Trophoblast cell (in vitro differentiated cells and primary cell): ENCODE results near the gene SCN2A. TPM values are rescaled to one million over a fixed set of nuclear protein-coding genes. Genes with fewer than 3 reads are reported as not detected.

ENCODE experiments used
- DNase-seq, 2 donors: peaks; one replicate each; pipeline ENCODE4 v3.0.0-alpha.2; 2016
- H2AFZ ChIP-seq: 2 replicates; pipeline ENCODE4 v1.6.1; 2013; ENCODE audit warnings: low read length, moderate library complexity, mild to moderate bottlenecking; ENCODE audit not compliant: insufficient read depth, poor library complexity
- H2AK5ac ChIP-seq: 2 replicates; pipeline ENCODE4 v1.6.1; 2013; ENCODE audit warnings: mild to moderate bottlenecking, low read length
- H2BK120ac ChIP-seq: 2 replicates; pipeline ENCODE4 v1.6.1; 2013; ENCODE audit warnings: low read length, mild to moderate bottlenecking, moderate library complexity; ENCODE audit not compliant: insufficient read depth, poor library complexity
- H2BK12ac ChIP-seq: 2 replicates; pipeline ENCODE4 v1.6.1; 2013; ENCODE audit warnings: mild to moderate bottlenecking, low read length, moderate library complexity
- H2BK5ac ChIP-seq: 2 replicates; pipeline ENCODE4 v1.6.1; 2013; ENCODE audit warnings: low read length, low read depth, moderate library complexity, mild to moderate bottlenecking; ENCODE audit not compliant: poor library complexity
- H3K14ac ChIP-seq: 2 replicates; pipeline ENCODE4 v1.6.1; 2013; ENCODE audit warnings: mild to moderate bottlenecking, low read length
- H3K18ac ChIP-seq: 2 replicates; pipeline ENCODE4 v1.6.1; 2013; ENCODE audit warnings: mild to moderate bottlenecking, low read length
- H3K23ac ChIP-seq: 2 replicates; pipeline ENCODE4 v1.6.1; 2013; ENCODE audit warnings: low read length
- H3K27ac ChIP-seq: 2 replicates; pipeline ENCODE4 v1.5.1; 2013; ENCODE audit warnings: low read depth, mild to moderate bottlenecking, inconsistent platforms, low read length, moderate library complexity
- H3K27me3 ChIP-seq: 2 replicates; pipeline ENCODE4 v1.6.1; 2013; ENCODE audit warnings: inconsistent platforms, mild to moderate bottlenecking, low read length, moderate library complexity; ENCODE audit not compliant: insufficient read depth
- H3K36me3 ChIP-seq, 2 experiments: 1 replicate in 1 of 2; 2 replicates in 1 of 2; pipeline ENCODE4 v1.6.1; 2013; ENCODE audit warnings: low read length in 2 of 2, mild to moderate bottlenecking in 2 of 2, moderate library complexity in 1 of 2; ENCODE audit not compliant: insufficient read depth in 2 of 2, control insufficient read depth in 1 of 2
- H3K4ac ChIP-seq: 2 replicates; pipeline ENCODE4 v1.6.1; 2013; ENCODE audit warnings: low read depth, mild to moderate bottlenecking, low read length, moderate library complexity
- H3K4me1 ChIP-seq, 2 experiments: 1 replicate in 1 of 2; 2 replicates in 1 of 2; pipeline ENCODE4 v1.6.1; 2013; ENCODE audit warnings: low read length in 2 of 2, mild to moderate bottlenecking in 2 of 2, moderate library complexity in 1 of 2; ENCODE audit not compliant: insufficient read depth in 2 of 2, control insufficient read depth in 1 of 2
- H3K4me2 ChIP-seq: 2 replicates; pipeline ENCODE4 v1.6.1; 2013; ENCODE audit warnings: inconsistent platforms, mild to moderate bottlenecking, low read length, moderate library complexity
- H3K4me3 ChIP-seq: 2 replicates; pipeline ENCODE4 v1.5.1; 2013; ENCODE audit warnings: mild to moderate bottlenecking, low read depth, low read length, inconsistent platforms
- H3K79me1 ChIP-seq: one replicate; pipeline ENCODE4 v1.6.1; 2013; ENCODE audit warnings: low read length
- H3K79me2 ChIP-seq: 2 replicates; pipeline ENCODE4 v1.6.1; 2013; ENCODE audit warnings: low read length, mild to moderate bottlenecking; ENCODE audit not compliant: control insufficient read depth, insufficient read depth, poor library complexity
- H3K9ac ChIP-seq: 2 replicates; pipeline ENCODE4 v1.6.1; 2013; ENCODE audit warnings: mild to moderate bottlenecking, low read length
- H3K9me3 ChIP-seq: 2 replicates; pipeline ENCODE4 v1.6.1; 2013; ENCODE audit warnings: low read depth, mild to moderate bottlenecking, control low read depth, inconsistent platforms, low read length; ENCODE audit not compliant: insufficient read depth
- H4K12ac ChIP-seq: 2 replicates; pipeline ENCODE4 v1.6.1; 2013; ENCODE audit warnings: low read depth, mild to moderate bottlenecking, low read length, moderate library complexity
- H4K8ac ChIP-seq: 2 replicates; pipeline ENCODE4 v1.6.1; 2013; ENCODE audit warnings: low read depth, mild to moderate bottlenecking, low read length, moderate library complexity
- H4K91ac ChIP-seq: one replicate; pipeline ENCODE4 v1.6.1; 2013; ENCODE audit warnings: low read depth, mild to moderate bottlenecking, low read length, moderate library complexity
- WGBS: extraction: QIAGEN DNeasy Blood & Tissue Kit; methylation state at CpG from one replicate; pipeline ENCODE4 v1.1.7; 2013; ENCODE audit warnings: missing lambda C conversion rate; ENCODE audit not compliant: insufficient read length, insufficient coverage; ENCODE audit errors: extremely low coverage; 5-methylcytosine and 5-hydroxymethylcytosine counted together
- polyA plus RNA-seq: library from polyadenylated mRNA; stranded (reverse); fragments of 200-250 nt; gene quantifications from 2 replicates; pipeline ENCODE4 v1.2.3, GENCODE V29; 2013

SCN2A gene
- 0.10 and 0.14 TPM in 2 replicates for polyA plus RNA-seq

DNA sequence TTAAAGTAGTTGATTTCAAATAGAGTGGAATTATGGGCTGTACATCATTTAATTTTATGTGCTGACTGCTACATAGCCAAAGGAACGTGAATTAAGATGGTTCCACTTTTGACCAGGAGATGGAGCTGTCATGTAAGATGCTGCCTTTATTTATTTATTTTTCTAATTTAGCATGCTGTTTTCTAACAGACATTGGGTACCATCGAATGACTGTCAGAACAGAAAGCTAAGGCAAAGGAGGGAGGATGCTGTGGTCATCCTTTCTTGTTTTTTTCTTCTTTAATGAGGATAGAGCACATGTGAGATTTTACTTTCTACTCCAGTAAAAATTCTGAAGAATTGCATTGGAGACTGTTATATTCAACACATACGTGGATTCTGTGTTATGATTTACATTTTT, at the start of gene SCN2A:
TSS of gene SCN2A (plus strand) at position 185 of the 400 bp plus-strand sequence. CDS start 56,410 bp downstream, outside the sequence.
- no peaks in the 10 kb centered on the region for H3K27me3 ChIP-seq
- DNase-seq, result peak; percentile 37 to 81
- H3K9me3 ChIP-seq, result no peaks in the 10 kb centered on the region
- H3K18ac ChIP-seq, result no peak within 1 kb of the TSS
- no peak within 1 kb of the TSS for H2AFZ ChIP-seq
- H4K8ac ChIP-seq, result no peak within 1 kb of the TSS
- H2AK5ac ChIP-seq, result no peak within 1 kb of the TSS
- H3K4me2 ChIP-seq, result no peak within 1 kb of the TSS
- no peaks in the 10 kb centered on the region for H3K79me2 ChIP-seq
- no peaks in the 10 kb centered on the region for H3K79me1 ChIP-seq
- H3K4me3 ChIP-seq, result no peak within 1 kb of the TSS
- no peak within 1 kb of the TSS for H3K4ac ChIP-seq
- no CpG with 5 or more reads among the region's 3 CpGs for WGBS
- no peak within 1 kb of the TSS for H3K9ac ChIP-seq
- H2BK120ac ChIP-seq, result no peak within 1 kb of the TSS
- H2BK12ac ChIP-seq, result no peak within 1 kb of the TSS
- no peaks in the 10 kb centered on the region for H3K4me1 ChIP-seq
- no peak within 1 kb of the TSS for H4K12ac ChIP-seq
- H4K91ac ChIP-seq, result no peak within 1 kb of the TSS
- H3K36me3 ChIP-seq, result no peaks in the 10 kb centered on the region
- no peak within 1 kb of the TSS for H2BK5ac ChIP-seq
- no peak within 1 kb of the TSS for H3K27ac ChIP-seq
- H3K23ac ChIP-seq, result no peak within 1 kb of the TSS
- no peak within 1 kb of the TSS for H3K14ac ChIP-seq

DNA sequence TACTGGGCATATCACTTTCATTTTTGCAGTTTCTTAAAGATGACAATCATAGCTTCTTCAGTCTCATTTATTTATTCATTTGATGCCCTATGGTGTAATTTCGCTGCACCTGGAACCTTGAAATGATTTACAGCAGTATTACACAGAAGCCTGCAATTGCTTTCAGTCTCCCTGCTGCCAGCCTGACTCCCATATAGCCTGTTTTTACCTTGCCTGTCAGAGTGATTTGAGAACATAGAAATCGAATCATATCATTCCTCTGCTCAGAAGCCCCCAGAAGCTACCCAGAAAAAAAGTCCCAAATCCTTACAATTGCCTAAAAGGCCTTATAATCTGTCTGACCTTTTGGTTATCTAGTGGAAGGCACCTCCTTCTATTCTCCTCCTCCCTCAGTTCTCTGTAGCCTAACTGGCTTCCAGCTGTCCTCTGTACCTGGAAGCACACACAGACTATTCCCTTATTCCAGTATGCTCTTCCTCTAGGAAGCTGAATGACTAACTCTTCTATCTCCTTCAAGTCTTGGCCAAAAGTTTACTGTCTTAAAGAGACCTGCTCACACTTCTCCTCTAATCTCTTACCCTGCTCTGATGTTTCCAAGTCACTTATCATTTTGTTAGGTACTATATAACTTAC, 48.0 kb upstream of the SCN2A start:
- H3K23ac ChIP-seq, result no peak overlapping the region
- no peak overlapping the region for H3K4me2 ChIP-seq
- H3K18ac ChIP-seq, result no peak overlapping the region
- H3K79me1 ChIP-seq, result no peaks in the 10 kb centered on the region
- H3K79me2 ChIP-seq, result no peaks in the 10 kb centered on the region
- no peak overlapping the region for H3K9ac ChIP-seq
- H2AK5ac ChIP-seq, result no peak overlapping the region
- no peak overlapping the region for H2BK12ac ChIP-seq
- no peak overlapping the region for H4K91ac ChIP-seq
- H3K14ac ChIP-seq, result no peak overlapping the region
- H4K12ac ChIP-seq, result no peak overlapping the region
- H2BK120ac ChIP-seq, result no peak overlapping the region
- no peak overlapping the region for H3K4ac ChIP-seq
- no peak for DNase-seq
- H2AFZ ChIP-seq, result no peak overlapping the region
- no peak overlapping the region for H2BK5ac ChIP-seq
- no peaks in the 10 kb centered on the region for H3K27me3 ChIP-seq
- no peak overlapping the region for H3K4me3 ChIP-seq
- H4K8ac ChIP-seq, result no peak overlapping the region
- H3K4me1 ChIP-seq, result no peaks in the 10 kb centered on the region
- no CpG with 5 or more reads among the region's 2 CpGs for WGBS
- no peaks in the 10 kb centered on the region for H3K9me3 ChIP-seq
- no peaks in the 10 kb centered on the region for H3K36me3 ChIP-seq
- no peak overlapping the region for H3K27ac ChIP-seq

DNA sequence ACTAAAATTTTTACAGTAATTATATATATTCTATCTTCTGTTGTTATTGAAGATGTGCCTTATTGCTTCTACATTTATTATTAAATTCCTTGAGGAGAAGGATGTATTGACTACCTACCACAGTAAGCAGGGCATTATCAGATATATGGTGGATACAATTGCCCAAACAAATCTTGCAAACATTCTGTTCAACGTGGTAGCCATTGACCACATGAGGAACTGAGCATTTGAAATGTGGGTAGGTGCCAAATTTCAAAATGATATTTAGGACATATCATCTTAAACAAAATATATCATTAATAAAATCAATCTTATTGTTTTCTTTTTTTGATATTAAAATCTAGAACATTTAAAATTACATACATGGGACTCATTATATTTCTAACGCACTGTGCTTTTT, 46.5 kb upstream of the SCN2A start:
- Histone ChIP-seq H3K9ac (no peak overlapping the region), H3K14ac (no peak overlapping the region), H2AK5ac (no peak overlapping the region), H4K12ac (no peak overlapping the region), H3K4me2 (no peak overlapping the region), H4K91ac (no peak overlapping the region), H3K4ac (no peak overlapping the region), H3K27ac (no peak overlapping the region), H3K18ac (no peak overlapping the region), H4K8ac (no peak overlapping the region), H3K4me1 (no peaks in the 10 kb centered on the region), H3K79me2 (no peaks in the 10 kb centered on the region), H2AFZ (no peak overlapping the region), H3K36me3 (no peaks in the 10 kb centered on the region), H2BK12ac (no peak overlapping the region), H3K27me3 (no peaks in the 10 kb centered on the region), H3K4me3 (no peak overlapping the region), H2BK5ac (no peak overlapping the region), H3K9me3 (no peaks in the 10 kb centered on the region), H2BK120ac (no peak overlapping the region), H3K23ac (no peak overlapping the region), H3K79me1 (no peaks in the 10 kb centered on the region)
- no peak for DNase-seq
- WGBS, result no CpG with 5 or more reads among the region's 2 CpGs

DNA sequence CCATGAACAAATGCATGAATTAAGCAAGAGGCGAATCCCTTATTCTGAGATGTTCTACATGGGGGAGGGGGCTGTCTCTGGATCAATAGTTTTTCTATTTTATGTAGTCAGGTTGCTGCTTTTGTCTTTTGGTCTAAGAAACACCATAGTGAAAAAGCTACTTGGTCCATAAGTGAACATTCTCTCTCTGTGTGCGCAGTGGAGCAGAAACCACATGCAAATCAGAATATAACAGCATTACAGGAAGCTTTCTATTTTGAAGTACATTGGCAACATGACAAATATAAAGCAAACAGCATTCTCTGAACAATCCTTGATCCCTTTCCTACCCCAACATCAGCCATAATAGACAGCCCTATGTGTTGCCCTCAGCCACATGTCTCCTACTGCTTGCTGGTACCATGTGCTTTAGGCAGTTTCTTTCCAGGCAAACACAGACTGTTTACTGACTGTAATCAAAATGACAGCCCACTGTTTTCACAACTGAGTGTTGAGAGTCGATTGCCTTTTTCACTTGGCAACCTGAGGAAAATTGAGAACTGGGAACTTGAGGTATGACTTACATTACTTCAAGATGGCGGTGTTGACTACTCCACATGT, 45.9 kb upstream of the SCN2A start:
- no peak overlapping the region for H2AK5ac ChIP-seq
- no CpG with 5 or more reads among the region's 4 CpGs for WGBS

More for the DNA sequence above, 45.9 kb upstream of the SCN2A start:
- H2BK120ac ChIP-seq, result no peak overlapping the region
- no peak overlapping the region for H4K8ac ChIP-seq
- H3K9ac ChIP-seq, result no peak overlapping the region
- H3K18ac ChIP-seq, result no peak overlapping the region
- H3K79me2 ChIP-seq, result no peaks in the 10 kb centered on the region
- H2BK5ac ChIP-seq, result no peak overlapping the region
- H3K27ac ChIP-seq, result no peak overlapping the region
- H3K23ac ChIP-seq, result no peak overlapping the region
- H3K79me1 ChIP-seq, result no peaks in the 10 kb centered on the region
- no peak overlapping the region for H3K4me3 ChIP-seq
- no peak overlapping the region for H4K91ac ChIP-seq
- H2AFZ ChIP-seq, result no peak overlapping the region
- H2BK12ac ChIP-seq, result no peak overlapping the region
- H3K4me1 ChIP-seq, result no peaks in the 10 kb centered on the region
- H3K14ac ChIP-seq, result no peak overlapping the region
- no peak overlapping the region for H3K4ac ChIP-seq
- no peak for DNase-seq
- H3K27me3 ChIP-seq, result no peaks in the 10 kb centered on the region
- no peak overlapping the region for H3K4me2 ChIP-seq
- no peak overlapping the region for H4K12ac ChIP-seq
- H3K36me3 ChIP-seq, result no peaks in the 10 kb centered on the region
- no peaks in the 10 kb centered on the region for H3K9me3 ChIP-seq
